ENCODE data around the gene SNX21. TPM values are rescaled to one million over a fixed set of nuclear protein-coding genes. Genes with fewer than 3 reads are reported as not detected.

SNX21 gene
- total and polyA plus RNA-seq, 9 of the 15 experiments (the other 6 are each of a cell fraction or from before 2014, with no cell fraction given) = 0.10 to 1.2 (median 0.42) TPM

GRCh38 chr20:45878076-45878761 lies 44.6 kb downstream of the SNX21 start (continued):
- TF ChIP-seq TCF3 (CRISPR knock-in tag; IDR thresholded peaks at IDR 0.05) (peak; percentile 40), SRF (CRISPR knock-in tag; IDR thresholded peaks at IDR 0.05) (peak in 1 of 2 experiments; percentile 84; a peak in 1 of 4 replicates), ZNF143 (CRISPR knock-in tag; IDR thresholded peaks at IDR 0.05) (peak; percentile 37; the same call in 1 of the 2 replicates), CTBP1 (IDR thresholded peaks at IDR 0.05; ENCODE audit: borderline replicate concordance) (peak; percentile 54; the same call in 1 of the 2 replicates), CXXC5 (CRISPR knock-in tag; IDR thresholded peaks at IDR 0.05) (peak; percentile 52), PRDM10 (IDR thresholded peaks at IDR 0.05; ENCODE audit: partially characterized antibody) (peak; percentile 45), HEY1 (CRISPR knock-in tag; IDR thresholded peaks at IDR 0.05; ENCODE audit: borderline replicate concordance) (no peak), ILK (tag; IDR thresholded peaks at IDR 0.05; ENCODE audit: borderline replicate concordance, low read depth) (no peak), ZNF316 (IDR thresholded peaks at IDR 0.05) (no peak), HSF4 (CRISPR knock-in tag; IDR thresholded peaks at IDR 0.05; ENCODE audit: borderline replicate concordance) (no peak), NFE2 (IDR thresholded peaks at IDR 0.05; ENCODE audit: low read depth) (no peak)
- TF ChIP-seq, protein P1, sequence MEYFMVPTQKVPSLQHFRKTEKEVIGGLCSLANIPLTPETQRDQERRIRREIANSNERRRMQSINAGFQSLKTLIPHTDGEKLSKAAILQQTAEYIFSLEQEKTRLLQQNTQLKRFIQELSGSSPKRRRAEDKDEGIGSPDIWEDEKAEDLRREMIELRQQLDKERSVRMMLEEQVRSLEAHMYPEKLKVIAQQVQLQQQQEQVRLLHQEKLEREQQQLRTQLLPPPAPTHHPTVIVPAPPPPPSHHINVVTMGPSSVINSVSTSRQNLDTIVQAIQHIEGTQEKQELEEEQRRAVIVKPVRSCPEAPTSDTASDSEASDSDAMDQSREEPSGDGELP (CRISPR knock-in tag; IDR thresholded peaks at IDR 0.05; ENCODE audit: borderline replicate concordance) = peak; percentile 80; the same call in 1 of the 2 replicates
- TF ChIP-seq, protein P2, sequence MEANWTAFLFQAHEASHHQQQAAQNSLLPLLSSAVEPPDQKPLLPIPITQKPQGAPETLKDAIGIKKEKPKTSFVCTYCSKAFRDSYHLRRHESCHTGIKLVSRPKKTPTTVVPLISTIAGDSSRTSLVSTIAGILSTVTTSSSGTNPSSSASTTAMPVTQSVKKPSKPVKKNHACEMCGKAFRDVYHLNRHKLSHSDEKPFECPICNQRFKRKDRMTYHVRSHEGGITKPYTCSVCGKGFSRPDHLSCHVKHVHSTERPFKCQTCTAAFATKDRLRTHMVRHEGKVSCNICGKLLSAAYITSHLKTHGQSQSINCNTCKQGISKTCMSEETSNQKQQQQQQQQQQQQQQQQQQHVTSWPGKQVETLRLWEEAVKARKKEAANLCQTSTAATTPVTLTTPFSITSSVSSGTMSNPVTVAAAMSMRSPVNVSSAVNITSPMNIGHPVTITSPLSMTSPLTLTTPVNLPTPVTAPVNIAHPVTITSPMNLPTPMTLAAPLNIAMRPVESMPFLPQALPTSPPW (CRISPR knock-in tag; IDR thresholded peaks at IDR 0.05) = peak; percentile 63
- TF ChIP-seq, protein P3, sequence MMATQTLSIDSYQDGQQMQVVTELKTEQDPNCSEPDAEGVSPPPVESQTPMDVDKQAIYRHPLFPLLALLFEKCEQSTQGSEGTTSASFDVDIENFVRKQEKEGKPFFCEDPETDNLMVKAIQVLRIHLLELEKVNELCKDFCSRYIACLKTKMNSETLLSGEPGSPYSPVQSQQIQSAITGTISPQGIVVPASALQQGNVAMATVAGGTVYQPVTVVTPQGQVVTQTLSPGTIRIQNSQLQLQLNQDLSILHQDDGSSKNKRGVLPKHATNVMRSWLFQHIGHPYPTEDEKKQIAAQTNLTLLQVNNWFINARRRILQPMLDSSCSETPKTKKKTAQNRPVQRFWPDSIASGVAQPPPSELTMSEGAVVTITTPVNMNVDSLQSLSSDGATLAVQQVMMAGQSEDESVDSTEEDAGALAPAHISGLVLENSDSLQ (IDR thresholded peaks at IDR 0.05) = 0 out of 2 replicates have a peak, but pooled peaks have one; percentile 4
